Measurements from ENCODE around the gene SRGAP1. TPM values are rescaled to one million over a fixed set of nuclear protein-coding genes. Genes with fewer than 3 reads are reported as not detected.

SRGAP1 gene
- total and polyA plus RNA-seq, 2 of the 8 experiments (the other 6 are each of a cell fraction or from before 2014, with no cell fraction given), result 3.2 to 7.3 TPM

DNA sequence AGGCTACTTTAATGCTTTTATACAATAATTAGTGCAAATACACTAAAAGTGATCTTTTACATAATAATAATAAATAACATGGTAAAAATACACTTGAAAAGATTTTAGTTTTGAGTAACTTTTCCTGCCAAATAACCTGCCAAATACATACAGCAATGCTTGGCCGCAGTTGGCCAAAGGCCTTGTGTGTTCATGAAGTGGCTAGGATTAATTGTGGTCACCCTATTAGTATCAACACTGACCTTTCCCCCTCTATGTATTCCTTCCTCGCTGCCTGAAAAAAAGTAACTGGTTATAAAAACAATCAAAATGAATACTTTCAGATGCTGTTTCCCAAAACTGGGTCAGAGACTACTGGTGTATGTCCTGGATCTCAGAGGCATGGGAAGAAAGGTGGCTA lies 343.3 kb downstream of the SRGAP1 start:
- no peak overlapping the region for H2BK12ac ChIP-seq (ENCODE audit: low read depth, low read length)
- ChIA-PET POLR2A (ENCODE audit: partially characterized antibody) (no interaction called here), CTCF (ENCODE audit: partially characterized antibody) (no interaction called here)
- no peak overlapping the region for H2BK5ac ChIP-seq (ENCODE audit: low read depth, low read length)
- WGBS, 2 experiments (ENCODE audit: extremely low coverage in 1 of 2, insufficient coverage in 1 of 2, insufficient read length in 1 of 2, insufficient replicate concordance in 2 of 2, low coverage in 1 of 2, low lambda C conversion rate in 2 of 2, missing lambda C conversion rate in 1 of 2), result 88% methylated on average over 2 of the region's 2 CpGs; no CpG with 5 or more reads in 1 of the 2 experiments
- no peak overlapping the region for H3K4me2 ChIP-seq (ENCODE audit: insufficient read depth in 1 of 2, low read depth in 2 of 2, low read length in 2 of 2)
- no peak overlapping the region for H2AFZ ChIP-seq (ENCODE audit: low read length)
- no peak overlapping the region for H3K4ac ChIP-seq (replicated peaks; ENCODE audit: insufficient read length, low read depth, low read length)
- no peaks in the 10 kb centered on the region for H3K27me3 ChIP-seq (replicated peaks in 1 of 4; ENCODE audit: control insufficient read depth in 3 of 4, extremely low read depth in 1 of 4, insufficient read depth in 3 of 4, low read length in 3 of 4)
- no peaks in the 10 kb centered on the region for H3K36me3 ChIP-seq (ENCODE audit: control insufficient read depth in 2 of 4, insufficient read depth in 4 of 4, low read length in 3 of 4)
- H4K20me1 ChIP-seq (replicated peaks in 1 of 2; ENCODE audit: control insufficient read depth in 1 of 2, insufficient read depth in 2 of 2, low read length in 2 of 2), result no peaks in the 10 kb centered on the region
- no peaks in the 10 kb centered on the region for H3K79me1 ChIP-seq (ENCODE audit: low read depth, low read length)
- H2BK20ac ChIP-seq (ENCODE audit: low read length), result no peak overlapping the region
- H3K4me3 ChIP-seq (ENCODE audit: extremely low read depth in 1 of 4, insufficient read depth in 2 of 4, low read depth in 3 of 4, low read length in 4 of 4), result no peak overlapping the region
- no peak overlapping the region for H4K8ac ChIP-seq (ENCODE audit: extremely low read depth, insufficient read depth, low read length)
- no peaks in the 10 kb centered on the region for H3K79me2 ChIP-seq (ENCODE audit: control insufficient read depth in 1 of 2, insufficient read depth in 2 of 2, low read length in 2 of 2)
- H4K91ac ChIP-seq (replicated peaks; ENCODE audit: insufficient read length, low read length), result no peak overlapping the region
- H3K27ac ChIP-seq (ENCODE audit: low read depth, low read length), result no peak overlapping the region
- no peak for DNase-seq (ENCODE audit: low read depth in 1 of 2, low spot score in 2 of 2)
- H3K14ac ChIP-seq (ENCODE audit: insufficient read length), result no peak overlapping the region
- H3K18ac ChIP-seq (ENCODE audit: extremely low read depth, low read length), result no peak overlapping the region
- no peak overlapping the region for H2BK120ac ChIP-seq (replicated peaks; ENCODE audit: low read depth, low read length)
- H3K4me1 ChIP-seq (replicated peaks in 1 of 4; ENCODE audit: control insufficient read depth in 3 of 4, insufficient read depth in 4 of 4, low read length in 3 of 4), result no peaks in the 10 kb centered on the region
- H3K56ac ChIP-seq (replicated peaks; ENCODE audit: insufficient read length, low read depth, low read length), result no peak overlapping the region
- H2BK15ac ChIP-seq (ENCODE audit: low read length), result no peak overlapping the region
- no peak overlapping the region for H4K5ac ChIP-seq (ENCODE audit: insufficient read length, low read depth, low read length)
- H2AK5ac ChIP-seq (ENCODE audit: low read depth, low read length), result no peak overlapping the region
- FAIRE-seq, result no peak
- H3K23ac ChIP-seq (ENCODE audit: insufficient read length), result no peak overlapping the region
- H3K23me2 ChIP-seq (ENCODE audit: low read depth, low read length), result no peaks in the 10 kb centered on the region
- no peak overlapping the region for H3K9ac ChIP-seq (replicated peaks in 1 of 4; ENCODE audit: extremely low read depth in 1 of 4, low read depth in 3 of 4, low read length in 3 of 4)
- H3K9me3 ChIP-seq (ENCODE audit: insufficient read depth in 2 of 2, low read depth in 1 of 2, low read length in 1 of 2), result no peaks in the 10 kb centered on the region
- TF ChIP-seq NRF1 (IDR thresholded peaks at IDR 0.05; ENCODE audit: low read depth, low read length) (no peak), SIN3A (conservative IDR thresholded peaks at IDR 0.05 in 1 of 2, IDR thresholded peaks at IDR 0.05 in 1 of 2; ENCODE audit: low read depth in 1 of 2, low read length in 2 of 2) (no peak), EZH2 (IDR thresholded peaks at IDR 0.05; ENCODE audit: low read depth, low read length, severe bottlenecking) (no peak), CBX8 (IDR thresholded peaks at IDR 0.05; ENCODE audit: borderline replicate concordance, low read depth, low read length) (no peak), HDAC2 (IDR thresholded peaks at IDR 0.05; ENCODE audit: borderline replicate concordance in 1 of 2, low read depth in 2 of 2, low read length in 2 of 2) (no peak), BCL11A (IDR thresholded peaks at IDR 0.05; ENCODE audit: low read depth in 2 of 2, low read length in 2 of 2) (no peak)
